ENCODE data around the gene HUWE1. TPM values are rescaled to one million over a fixed set of nuclear protein-coding genes. Genes with fewer than 3 reads are reported as not detected.

The HUWE1 gene
- total and polyA plus RNA-seq, 2 experiments from 2014 or later, result 61.2 to 225 TPM

DNA sequence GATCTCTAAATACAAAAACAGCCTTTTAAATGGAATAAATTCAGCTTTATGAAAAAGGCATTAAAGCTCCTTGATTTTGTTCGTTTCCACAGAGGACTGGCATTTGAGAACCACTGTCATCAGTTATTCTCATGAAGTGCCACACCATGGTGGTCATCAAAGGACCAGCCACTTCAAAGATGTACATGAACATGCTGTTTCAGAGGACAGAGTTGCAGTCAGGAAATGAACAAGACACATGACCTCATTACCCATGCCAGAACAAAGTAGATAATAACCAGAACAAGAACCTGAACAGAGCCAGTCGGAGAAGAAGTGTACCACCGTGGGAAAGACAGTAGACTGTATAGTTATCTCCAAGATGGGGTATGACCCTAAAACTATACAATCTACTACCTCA is 129.7 kb downstream of the HUWE1 start (continued):
- TF ChIP-seq, protein P1, sequence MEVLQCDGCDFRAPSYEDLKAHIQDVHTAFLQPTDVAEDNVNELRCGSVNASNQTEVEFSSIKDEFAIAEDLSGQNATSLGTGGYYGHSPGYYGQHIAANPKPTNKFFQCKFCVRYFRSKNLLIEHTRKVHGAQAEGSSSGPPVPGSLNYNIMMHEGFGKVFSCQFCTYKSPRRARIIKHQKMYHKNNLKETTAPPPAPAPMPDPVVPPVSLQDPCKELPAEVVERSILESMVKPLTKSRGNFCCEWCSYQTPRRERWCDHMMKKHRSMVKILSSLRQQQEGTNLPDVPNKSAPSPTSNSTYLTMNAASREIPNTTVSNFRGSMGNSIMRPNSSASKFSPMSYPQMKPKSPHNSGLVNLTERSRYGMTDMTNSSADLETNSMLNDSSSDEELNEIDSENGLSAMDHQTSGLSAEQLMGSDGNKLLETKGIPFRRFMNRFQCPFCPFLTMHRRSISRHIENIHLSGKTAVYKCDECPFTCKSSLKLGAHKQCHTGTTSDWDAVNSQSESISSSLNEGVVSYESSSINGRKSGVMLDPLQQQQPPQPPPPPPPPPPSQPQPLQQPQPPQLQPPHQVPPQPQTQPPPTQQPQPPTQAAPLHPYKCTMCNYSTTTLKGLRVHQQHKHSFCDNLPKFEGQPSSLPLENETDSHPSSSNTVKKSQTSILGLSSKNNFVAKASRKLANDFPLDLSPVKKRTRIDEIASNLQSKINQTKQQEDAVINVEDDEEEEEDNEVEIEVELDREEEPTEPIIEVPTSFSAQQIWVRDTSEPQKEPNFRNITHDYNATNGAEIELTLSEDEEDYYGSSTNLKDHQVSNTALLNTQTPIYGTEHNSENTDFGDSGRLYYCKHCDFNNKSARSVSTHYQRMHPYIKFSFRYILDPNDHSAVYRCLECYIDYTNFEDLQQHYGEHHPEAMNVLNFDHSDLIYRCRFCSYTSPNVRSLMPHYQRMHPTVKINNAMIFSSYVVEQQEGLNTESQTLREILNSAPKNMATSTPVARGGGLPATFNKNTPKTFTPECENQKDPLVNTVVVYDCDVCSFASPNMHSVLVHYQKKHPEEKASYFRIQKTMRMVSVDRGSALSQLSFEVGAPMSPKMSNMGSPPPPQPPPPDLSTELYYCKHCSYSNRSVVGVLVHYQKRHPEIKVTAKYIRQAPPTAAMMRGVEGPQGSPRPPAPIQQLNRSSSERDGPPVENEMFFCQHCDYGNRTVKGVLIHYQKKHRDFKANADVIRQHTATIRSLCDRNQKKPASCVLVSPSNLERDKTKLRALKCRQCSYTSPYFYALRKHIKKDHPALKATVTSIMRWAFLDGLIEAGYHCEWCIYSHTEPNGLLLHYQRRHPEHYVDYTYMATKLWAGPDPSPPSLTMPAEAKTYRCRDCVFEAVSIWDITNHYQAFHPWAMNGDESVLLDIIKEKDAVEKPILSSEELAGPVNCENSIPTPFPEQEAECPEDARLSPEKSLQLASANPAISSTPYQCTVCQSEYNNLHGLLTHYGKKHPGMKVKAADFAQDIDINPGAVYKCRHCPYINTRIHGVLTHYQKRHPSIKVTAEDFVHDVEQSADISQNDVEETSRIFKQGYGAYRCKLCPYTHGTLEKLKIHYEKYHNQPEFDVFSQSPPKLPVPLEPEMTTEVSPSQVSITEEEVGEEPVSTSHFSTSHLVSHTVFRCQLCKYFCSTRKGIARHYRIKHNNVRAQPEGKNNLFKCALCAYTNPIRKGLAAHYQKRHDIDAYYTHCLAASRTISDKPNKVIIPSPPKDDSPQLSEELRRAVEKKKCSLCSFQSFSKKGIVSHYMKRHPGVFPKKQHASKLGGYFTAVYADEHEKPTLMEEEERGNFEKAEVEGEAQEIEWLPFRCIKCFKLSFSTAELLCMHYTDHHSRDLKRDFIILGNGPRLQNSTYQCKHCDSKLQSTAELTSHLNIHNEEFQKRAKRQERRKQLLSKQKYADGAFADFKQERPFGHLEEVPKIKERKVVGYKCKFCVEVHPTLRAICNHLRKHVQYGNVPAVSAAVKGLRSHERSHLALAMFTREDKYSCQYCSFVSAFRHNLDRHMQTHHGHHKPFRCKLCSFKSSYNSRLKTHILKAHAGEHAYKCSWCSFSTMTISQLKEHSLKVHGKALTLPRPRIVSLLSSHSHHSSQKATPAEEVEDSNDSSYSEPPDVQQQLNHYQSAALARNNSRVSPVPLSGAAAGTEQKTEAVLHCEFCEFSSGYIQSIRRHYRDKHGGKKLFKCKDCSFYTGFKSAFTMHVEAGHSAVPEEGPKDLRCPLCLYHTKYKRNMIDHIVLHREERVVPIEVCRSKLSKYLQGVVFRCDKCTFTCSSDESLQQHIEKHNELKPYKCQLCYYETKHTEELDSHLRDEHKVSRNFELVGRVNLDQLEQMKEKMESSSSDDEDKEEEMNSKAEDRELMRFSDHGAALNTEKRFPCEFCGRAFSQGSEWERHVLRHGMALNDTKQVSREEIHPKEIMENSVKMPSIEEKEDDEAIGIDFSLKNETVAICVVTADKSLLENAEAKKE (CRISPR knock-in tag; IDR thresholded peaks at IDR 0.05), result no peak
- TF ChIP-seq NANOG (IDR thresholded peaks at IDR 0.05; ENCODE audit: borderline replicate concordance) (no peak), CREB1 (CRISPR knock-in tag; IDR thresholded peaks at IDR 0.05; ENCODE audit: low read depth) (no peak), POLR2AphosphoS5 (IDR thresholded peaks at IDR 0.05; ENCODE audit: low read depth) (no peak), ZNF331 (CRISPR knock-in tag; IDR thresholded peaks at IDR 0.05; ENCODE audit: low read depth) (no peak), ZNF114 (CRISPR knock-in tag; IDR thresholded peaks at IDR 0.05) (no peak), JUNB (IDR thresholded peaks at IDR 0.05; ENCODE audit: unreplicated experiment) (no peak)
- TF ChIP-seq, protein P2, sequence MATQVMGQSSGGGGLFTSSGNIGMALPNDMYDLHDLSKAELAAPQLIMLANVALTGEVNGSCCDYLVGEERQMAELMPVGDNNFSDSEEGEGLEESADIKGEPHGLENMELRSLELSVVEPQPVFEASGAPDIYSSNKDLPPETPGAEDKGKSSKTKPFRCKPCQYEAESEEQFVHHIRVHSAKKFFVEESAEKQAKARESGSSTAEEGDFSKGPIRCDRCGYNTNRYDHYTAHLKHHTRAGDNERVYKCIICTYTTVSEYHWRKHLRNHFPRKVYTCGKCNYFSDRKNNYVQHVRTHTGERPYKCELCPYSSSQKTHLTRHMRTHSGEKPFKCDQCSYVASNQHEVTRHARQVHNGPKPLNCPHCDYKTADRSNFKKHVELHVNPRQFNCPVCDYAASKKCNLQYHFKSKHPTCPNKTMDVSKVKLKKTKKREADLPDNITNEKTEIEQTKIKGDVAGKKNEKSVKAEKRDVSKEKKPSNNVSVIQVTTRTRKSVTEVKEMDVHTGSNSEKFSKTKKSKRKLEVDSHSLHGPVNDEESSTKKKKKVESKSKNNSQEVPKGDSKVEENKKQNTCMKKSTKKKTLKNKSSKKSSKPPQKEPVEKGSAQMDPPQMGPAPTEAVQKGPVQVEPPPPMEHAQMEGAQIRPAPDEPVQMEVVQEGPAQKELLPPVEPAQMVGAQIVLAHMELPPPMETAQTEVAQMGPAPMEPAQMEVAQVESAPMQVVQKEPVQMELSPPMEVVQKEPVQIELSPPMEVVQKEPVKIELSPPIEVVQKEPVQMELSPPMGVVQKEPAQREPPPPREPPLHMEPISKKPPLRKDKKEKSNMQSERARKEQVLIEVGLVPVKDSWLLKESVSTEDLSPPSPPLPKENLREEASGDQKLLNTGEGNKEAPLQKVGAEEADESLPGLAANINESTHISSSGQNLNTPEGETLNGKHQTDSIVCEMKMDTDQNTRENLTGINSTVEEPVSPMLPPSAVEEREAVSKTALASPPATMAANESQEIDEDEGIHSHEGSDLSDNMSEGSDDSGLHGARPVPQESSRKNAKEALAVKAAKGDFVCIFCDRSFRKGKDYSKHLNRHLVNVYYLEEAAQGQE (IDR thresholded peaks at IDR 0.05; ENCODE audit: unreplicated experiment), result no peak

All from GM23338 (cell line).